HEK293T (cell line): ENCODE results near the gene DNAH1.

Source experiments
- BHLHE40 ChIP-seq: fragments of 450-650 bp; IDR thresholded peaks from 2 replicates; pipeline ENCODE4 v1.6.1; 2016; ENCODE audit warnings: mild to moderate bottlenecking, moderate library complexity, borderline replicate concordance
- ELF4 ChIP-seq: fragments of 450-650 bp; IDR thresholded peaks from 2 replicates; pipeline ENCODE4 v1.6.1; 2017; ENCODE audit warnings: antibody characterized with exemption
- NFRKB ChIP-seq: fragments of 450-650 bp; IDR thresholded peaks from 2 replicates; pipeline ENCODE4 v1.6.1; 2016; ENCODE audit warnings: mild to moderate bottlenecking, moderate library complexity

DNA sequence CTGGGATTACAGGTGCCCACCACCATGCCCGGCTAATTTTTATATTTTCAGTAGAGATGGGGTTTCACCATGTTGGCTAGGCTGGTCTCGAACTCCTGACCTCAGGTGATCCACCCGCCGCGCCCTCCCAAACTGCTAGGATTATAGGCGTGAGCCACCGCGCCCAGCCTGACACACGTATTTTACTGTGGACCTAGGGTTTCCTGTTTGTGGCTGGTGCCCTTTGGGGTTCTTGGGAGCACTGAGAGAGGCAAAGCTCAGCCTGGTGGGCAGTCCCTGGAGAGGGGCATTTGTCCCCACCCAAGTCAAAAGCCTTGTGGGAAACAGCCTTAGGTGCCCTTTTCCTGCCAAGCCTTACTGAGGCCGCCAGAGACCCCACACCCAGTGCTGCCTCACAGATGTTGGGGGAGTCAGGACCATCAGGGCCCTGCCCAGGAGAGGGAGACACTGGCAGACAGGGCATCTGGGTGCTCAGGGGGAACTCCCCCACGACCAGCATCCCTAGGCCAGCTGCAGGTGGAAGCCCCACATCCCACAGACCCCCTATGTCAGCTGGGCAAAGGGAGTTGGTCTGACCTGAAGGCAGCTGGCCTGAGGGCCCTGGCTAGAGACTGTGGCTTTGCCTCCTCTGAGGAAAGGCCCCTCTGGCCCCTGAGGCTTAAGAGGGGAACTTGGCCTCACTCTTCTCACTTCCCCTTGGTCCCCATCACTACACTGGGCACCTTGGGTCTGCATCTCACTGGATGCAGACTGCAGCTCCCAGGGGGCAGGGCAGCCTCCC is 35.1 kb downstream of the DNAH1 start:
- TF ChIP-seq BHLHE40 (no peak), ELF4 (no peak), NFRKB (no peak)
